MM.1S (cell line): Measurements from ENCODE around the gene DFFA.
"Not testable (repeated sequence)": the region's sequence is repeated elsewhere in the genome, so short reads cannot be mapped to it uniquely, and the experiment has no call there.

Source experiments
- DNase-seq: peaks from one replicate; pipeline ENCODE4 v3.0.0-alpha.2; 2015
- H2AFZ ChIP-seq: fragments of 300-600 bp; sonication (generic); 2 replicates; pipeline ENCODE4 v1.6.0; 2016; ENCODE audit warnings: antibody characterized with exemption, low read length
- H3F3A ChIP-seq: fragments of 300-600 bp; sonication (generic); 2 replicates; pipeline ENCODE4 v1.6.1; 2016; ENCODE audit warnings: mild to moderate bottlenecking, antibody characterized with exemption, low read length, moderate library complexity, mixed read lengths; ENCODE audit not compliant: insufficient read depth
- H3K27ac ChIP-seq: fragments of 300-600 bp; sonication (generic); 2 replicates; pipeline ENCODE4 v1.5.1; 2016; ENCODE audit warnings: mild to moderate bottlenecking, low read length
- H3K27me3 ChIP-seq: fragments of 300-600 bp; sonication (generic); replicated peaks from 2 replicates; pipeline ENCODE4 v1.6.0; 2016; ENCODE audit warnings: low read length; ENCODE audit not compliant: insufficient read depth
- H3K36me3 ChIP-seq: fragments of 300-600 bp; sonication (generic); replicated peaks from 2 replicates; pipeline ENCODE4 v1.6.1; 2016; ENCODE audit warnings: mild to moderate bottlenecking, low read length, mixed read lengths; ENCODE audit not compliant: insufficient read depth
- H3K4me1 ChIP-seq: fragments of 300-600 bp; sonication (generic); 2 replicates; pipeline ENCODE4 v1.6.1; 2016; ENCODE audit warnings: low read length, mixed read lengths
- H3K4me2 ChIP-seq: fragments of 300-600 bp; sonication (generic); 2 replicates; pipeline ENCODE4 v1.6.0; 2016; ENCODE audit warnings: low read depth, low read length
- H3K4me3 ChIP-seq: fragments of 300-600 bp; sonication (generic); 2 replicates; pipeline ENCODE4 v1.5.1; 2016; ENCODE audit warnings: low read length, mixed read lengths
- H3K79me2 ChIP-seq: fragments of 300-600 bp; sonication (generic); 2 replicates; pipeline ENCODE4 v1.6.1; 2016; ENCODE audit warnings: mixed run types, low read length, mixed read lengths
- H3K9ac ChIP-seq: fragments of 300-600 bp; sonication (generic); 2 replicates; pipeline ENCODE4 v1.6.1; 2016; ENCODE audit warnings: low read length, mixed read lengths
- H3K9me2 ChIP-seq: fragments of 300-600 bp; sonication (generic); replicated peaks from 2 replicates; pipeline ENCODE4 v1.6.1; 2016; ENCODE audit warnings: mild to moderate bottlenecking, low read length, mixed read lengths; ENCODE audit not compliant: insufficient read depth
- H3K9me3 ChIP-seq: fragments of 300-600 bp; sonication (generic); replicated peaks from 2 replicates; pipeline ENCODE4 v1.6.1; 2016; ENCODE audit warnings: mild to moderate bottlenecking, low read length, mixed read lengths; ENCODE audit not compliant: insufficient read depth
- H4K20me1 ChIP-seq: fragments of 300-600 bp; sonication (generic); 2 replicates; pipeline ENCODE4 v1.6.1; 2016; ENCODE audit warnings: mild to moderate bottlenecking, low read length, moderate library complexity, mixed read lengths; ENCODE audit not compliant: insufficient read depth
- CTCF ChIP-seq: fragments of 300-600 bp; sonication (generic); IDR thresholded peaks from 2 replicates; pipeline ENCODE4 v1.5.1; 2016; ENCODE audit warnings: antibody characterized with exemption, low read length, mixed read lengths
- EZH2 ChIP-seq: fragments of 300-600 bp; sonication (generic); optimal IDR thresholded peaks from 2 replicates; pipeline ENCODE3; 2017; ENCODE audit warnings: low read depth, mild to moderate bottlenecking, antibody characterized with exemption, low read length, mixed read lengths
- EZH2phosphoT487 ChIP-seq: fragments of 300-600 bp; sonication (generic); IDR thresholded peaks from 2 replicates; pipeline ENCODE4 v1.6.1; 2018; ENCODE audit warnings: antibody characterized with exemption, low read length

Gene DFFA

GRCh38 chr1:10421637-10422036, 50.7 kb downstream of the DFFA start:
- no peak for DNase-seq
- Histone ChIP-seq H3K9me3 (no peaks in the 10 kb centered on the region), H3K27me3 (no peaks in the 10 kb centered on the region), H3K79me2 (no peaks in the 10 kb centered on the region), H3F3A (no peaks in the 10 kb centered on the region), H3K9me2 (no peaks in the 10 kb centered on the region), H3K4me3 (no peak overlapping the region), H3K4me1 (no peaks in the 10 kb centered on the region), H3K9ac (no peak overlapping the region), H3K36me3 (peaks cover 14% of the 10 kb centered on the region), H3K27ac (no peak overlapping the region), H4K20me1 (no peaks in the 10 kb centered on the region), H3K4me2 (no peak overlapping the region), H2AFZ (no peak overlapping the region)
- TF ChIP-seq EZH2 (no peak), EZH2phosphoT487 (no peak), CTCF (no peak)

GRCh38 chr1:10419351-10419750, 53.0 kb downstream of the DFFA start:
- TF ChIP-seq CTCF (no peak), EZH2phosphoT487 (no peak), EZH2 (no peak)
- H2AFZ ChIP-seq = no peak overlapping the region
- H3K27me3 ChIP-seq = no peaks in the 10 kb centered on the region
- H3K36me3 ChIP-seq = peaks cover 14% of the 10 kb centered on the region
- no peaks in the 10 kb centered on the region for H3K4me1 ChIP-seq
- no peaks in the 10 kb centered on the region for H3K9me2 ChIP-seq
- DNase-seq = no peak
- H3K27ac ChIP-seq = no peak overlapping the region
- no peak overlapping the region for H3K9ac ChIP-seq
- H3K79me2 ChIP-seq = no peaks in the 10 kb centered on the region
- H3K9me3 ChIP-seq = no peaks in the 10 kb centered on the region
- H3K4me2 ChIP-seq = no peak overlapping the region
- no peaks in the 10 kb centered on the region for H3F3A ChIP-seq
- H4K20me1 ChIP-seq = no peaks in the 10 kb centered on the region
- no peak overlapping the region for H3K4me3 ChIP-seq

- H3K9me3 ChIP-seq, H3K27me3 ChIP-seq, H3K79me2 ChIP-seq, H3K9ac ChIP-seq, H4K20me1 ChIP-seq, H3K4me2 ChIP-seq, H3K4me1 ChIP-seq, H3K9me2 ChIP-seq, H2AFZ ChIP-seq, H3F3A ChIP-seq, H3K4me3 ChIP-seq, H3K27ac ChIP-seq, DNase-seq: not testable (repeated sequence)
- H3K36me3 ChIP-seq = peaks cover 14% of the 10 kb centered on the region
These were observed 53.6 kb downstream of the DFFA start for GRCh38 chr1:10418741-10419140.

- peaks cover 18% of the 10 kb centered on the region for H3K36me3 ChIP-seq
- H3K9ac ChIP-seq, H3K9me2 ChIP-seq, H3K4me2 ChIP-seq, H3F3A ChIP-seq, H3K9me3 ChIP-seq, DNase-seq, H3K4me1 ChIP-seq, H3K27ac ChIP-seq, H4K20me1 ChIP-seq, H3K27me3 ChIP-seq, H3K4me3 ChIP-seq, H2AFZ ChIP-seq, H3K79me2 ChIP-seq: not testable (repeated sequence)
These were observed 56.4 kb downstream of the DFFA start for GRCh38 chr1:10415967-10416366.
